ENCODE measurements around the gene MACROD1. TPM values are rescaled to one million over a fixed set of nuclear protein-coding genes. Genes with fewer than 3 reads are reported as not detected.
A peak's percentile ranks its signal among the peaks of the same experiment; 100 is the strongest.

MACROD1 gene
- total and polyA plus RNA-seq, 9 of the 15 experiments (the other 6 are each of a cell fraction or from before 2014, with no cell fraction given) = 1.1 to 60.0 (median 26.4) TPM

- H3K4me3 ChIP-seq = peak within 1 kb of the TSS; percentile 99
- peak within 1 kb of the TSS; percentile 88 to 95 for H3K9ac ChIP-seq (ENCODE audit: insufficient read depth in 1 of 2, low read depth in 2 of 2, low read length in 2 of 2)
- H3K9me3 ChIP-seq (replicated peaks; ENCODE audit: control insufficient read depth, insufficient read depth, low read depth, low read length) = no peaks in the 10 kb centered on the region
- WGBS (ENCODE audit: insufficient coverage, low coverage, missing lambda C conversion rate) = under 1% methylated on average over 42 of the region's 63 CpGs
- H3K79me2 ChIP-seq (ENCODE audit: control insufficient read depth, insufficient read depth, low read length) = peaks cover 29% of the 10 kb centered on the region
- H3K36me3 ChIP-seq (ENCODE audit: control insufficient read depth, insufficient read depth, low read length) = peaks cover 35% of the 10 kb centered on the region; the same call in 2 of the 3 replicates
- H3K27ac ChIP-seq (ENCODE audit: extremely low read depth, low read depth, low read length) = peak within 1 kb of the TSS; percentile 87
- in situ Hi-C loops (cut with MboI) (no loop called here), intact Hi-C loops (cut with micrococcal nuclease) (no loop called here)
- peaks cover 13% of the 10 kb centered on the region; the same call in 1 of the 2 replicates for H4K20me1 ChIP-seq (replicated peaks; ENCODE audit: control insufficient read depth, insufficient read depth, low read length)
- FAIRE-seq (peak; percentile 88), ATAC-seq (peak; percentile 95), DNase-seq (ENCODE audit: extremely low read depth in 1 of 4, low spot score in 3 of 4) (peak; percentile 91 to 94 (median 92))
- ChIA-PET CTCF (ENCODE audit: low intra/inter-chr PET ratio) (no interaction called here), POLR2A (interaction anchor here (0.7 to 1.3 kb wide), 4 partner anchors 10 to 101 kb away, joined by 4 to 6 read pairs (median 5); partner anchors contain the start of gene COX8A)
- peak within 1 kb of the TSS; percentile 88 for H3K4me2 ChIP-seq (ENCODE audit: insufficient read depth, low read length)
- peaks cover 11 to 41% of the 10 kb centered on the region in 2 experiments; a peak in 4 of 5 replicates for H3K4me1 ChIP-seq (replicated peaks in 1 of 2; ENCODE audit: control insufficient read depth in 2 of 2, insufficient read depth in 2 of 2, low read length in 2 of 2)
- no TSS peak for BruUV-seq (replicated peaks)
- no peaks in the 10 kb centered on the region for H3K9me1 ChIP-seq (ENCODE audit: control insufficient read depth, insufficient read depth, low read length)
- peak within 1 kb of the TSS; percentile 88 for H2AFZ ChIP-seq (ENCODE audit: low read depth, low read length)
- H3K27me3 ChIP-seq (ENCODE audit: control insufficient read depth in 2 of 2, insufficient read depth in 2 of 2, low read length in 2 of 2) = no peaks in the 10 kb centered on the region
- TF ChIP-seq ZBTB34 (CRISPR knock-in tag; IDR thresholded peaks at IDR 0.05) (no peak), U2AF2 (optimal IDR thresholded peaks at IDR 0.05; ENCODE audit: low read depth, low read length) (no peak), RREB1 (CRISPR knock-in tag; IDR thresholded peaks at IDR 0.05) (peak; percentile 82; the same call in 1 of the 2 replicates), TEAD4 (IDR thresholded peaks at IDR 0.05; ENCODE audit: low read length) (no peak), TEAD4 (CRISPR knock-in tag; IDR thresholded peaks at IDR 0.05; ENCODE audit: borderline replicate concordance) (no peak), UBTF (IDR thresholded peaks at IDR 0.05; ENCODE audit: borderline replicate concordance in 1 of 2, low read depth in 2 of 2, low read length in 2 of 2) (0 out of 4 replicates have a peak, but pooled peaks of 1 of the 2 experiments have one; percentile 24), DDX20 (tag; IDR thresholded peaks at IDR 0.05; ENCODE audit: low read depth) (no peak), ZNF764 (CRISPR knock-in tag; IDR thresholded peaks at IDR 0.05; ENCODE audit: low read depth) (no peak), BRD9 (IDR thresholded peaks at IDR 0.05; ENCODE audit: low read depth, partially characterized antibody) (no peak), SNRNP70 (optimal IDR thresholded peaks at IDR 0.05; ENCODE audit: low read depth, low read length) (no peak), HDAC6 (IDR thresholded peaks at IDR 0.05; ENCODE audit: low read depth, low read length) (no peak)
Measured at GRCh38 chr11:63986156-63986931, 179.6 kb downstream of the MACROD1 start, which contains the start of gene OTUB1. TSS of gene OTUB1 (plus strand) at chr11:63986438. CDS start at chr11:63986457, 19 bp downstream.
